ENCODE measurements around the gene RIPOR3.

DNA sequence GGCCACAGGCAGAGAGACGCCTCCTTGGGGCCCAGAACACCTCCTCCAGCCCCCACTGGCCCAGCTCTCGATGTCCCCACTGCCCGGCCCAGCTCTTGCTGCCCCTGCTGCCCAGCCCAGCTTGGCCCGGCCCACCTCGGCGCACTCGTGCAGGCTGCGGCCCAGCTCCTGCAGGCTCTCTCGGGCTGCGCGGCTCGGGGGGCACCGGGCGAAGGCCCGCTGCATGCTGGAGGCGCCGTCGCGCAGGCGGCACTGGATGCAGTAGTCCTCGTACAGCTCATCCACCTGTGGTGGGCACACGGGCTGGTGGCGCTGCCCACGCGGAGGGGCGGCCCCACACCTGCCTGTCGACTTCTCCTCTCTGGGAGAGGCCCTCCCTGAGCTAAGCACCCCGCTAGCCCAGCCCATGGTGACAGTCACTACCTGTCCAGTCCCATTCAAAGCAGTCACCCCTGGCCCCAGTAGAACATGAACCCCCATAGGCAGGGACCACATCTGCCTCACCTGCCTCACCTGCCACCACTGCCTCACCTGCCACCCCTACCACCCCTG is 81.8 kb downstream of the RIPOR3 start:
- TF ChIP-seq MAX (IDR thresholded peaks at IDR 0.05) = no peak
- TF ChIP-seq CTCF (IDR thresholded peaks at IDR 0.05; ENCODE audit: low read depth, low read length, missing input control) = no peak
- no peak for TF ChIP-seq JUND (IDR thresholded peaks at IDR 0.05)

Data from liver (tissue), 3 donors.